Heart left ventricle (tissue), 13 donors: ENCODE data around the gene CREBBP.

Source experiments
- CTCF ChIP-seq, 12 donors: fragments of 200-600 bp; sonication (generic) in 4 of 12; IDR thresholded peaks; one replicate each; pipeline versions ENCODE4 v1.5.0 to v1.8.0; 2018 to 2022; ENCODE audit warnings: antibody characterized with exemption in 12 of 12, mild to moderate bottlenecking in 5 of 12
- POLR2A ChIP-seq, 2 donors: fragments of 450-650 bp; IDR thresholded peaks; one replicate each; pipeline ENCODE4 v1.6.1; 2017; ENCODE audit warnings: antibody characterized with exemption in 2 of 2, mild to moderate bottlenecking in 2 of 2, moderate library complexity in 2 of 2
- donor health status: ischemic (EF 13 %, LVEDD 7.1; RV severe dilation, severe dysfunction).
- donor health status: DM: no; HTN: yes; CAD: no.
- donor health status: DM: no; HTN: no; CAD: no.
- donor health status: ischemic (EF 25% LVEDD 6.9; RV normal size, moderate dysfunction).
- donor health status: ischemic (EF 25% LVEDD 5.7; RV mildly dilated, moderate dysfunction).
- donor health status: ischemic (EF 35%, LVEDD 5.7; RV mildly dilated, moderate dysfunction).
- donor health status: nonischemic (EF 11% LVEDD 7.7; RV severe dilation, severe dysfunction).
- donor health status: DM: yes; HTN: yes; CAD: no.
- donor health status: PGD.
- donor health status: ischemic (EF 29% LVEDD 5.4; RV normal size, mild dysfunction).
- donor health status: nonischemic (EF 23%, LVEDD 6.1; RV moderate dilation, normal function).

GRCh38 chr16:3909791-3910583, 29.5 kb upstream of the CREBBP start:
- TF ChIP-seq CTCF (IDR thresholded peaks at IDR 0.05) (no peak), POLR2A (IDR thresholded peaks at IDR 0.05) (no peak)
